Neuron (in vitro differentiated cells): ENCODE measurements around the gene SMYD3.

ENCODE experiments used
- H2AFZ ChIP-seq: one replicate; pipeline ENCODE4 v1.6.1; 2013; ENCODE audit warnings: low read depth, mild to moderate bottlenecking, inconsistent platforms, low read length, moderate library complexity
- H3K27me3 ChIP-seq: one replicate; pipeline ENCODE4 v1.6.1; 2013; ENCODE audit warnings: low read length; ENCODE audit not compliant: insufficient read depth
- H3K36me3 ChIP-seq: one replicate; pipeline ENCODE4 v1.6.1; 2013; ENCODE audit warnings: low read length; ENCODE audit not compliant: insufficient read depth
- H3K4me1 ChIP-seq: one replicate; pipeline ENCODE4 v1.6.1; 2013; ENCODE audit warnings: low read length; ENCODE audit not compliant: insufficient read depth
- H3K4me3 ChIP-seq: 2 replicates; pipeline ENCODE4 v1.5.1; 2013; ENCODE audit warnings: mild to moderate bottlenecking, low read length, moderate library complexity
- H3K9me3 ChIP-seq: one replicate; pipeline ENCODE4 v1.6.1; 2013; ENCODE audit warnings: low read length

SMYD3 gene

GRCh38 chr1:245800901-245801605, 706.0 kb downstream of the SMYD3 start:
- H3K4me3 ChIP-seq: no peak overlapping the region
- no peaks in the 10 kb centered on the region for H3K36me3 ChIP-seq
- no peak overlapping the region for H2AFZ ChIP-seq
- H3K27me3 ChIP-seq: no peaks in the 10 kb centered on the region
- H3K4me1 ChIP-seq: no peaks in the 10 kb centered on the region
- no peaks in the 10 kb centered on the region for H3K9me3 ChIP-seq

- Histone ChIP-seq H3K36me3 (no peaks in the 10 kb centered on the region), H3K27me3 (no peaks in the 10 kb centered on the region), H3K4me3 (no peak overlapping the region), H3K4me1 (no peaks in the 10 kb centered on the region), H3K9me3 (no peaks in the 10 kb centered on the region), H2AFZ (no peak overlapping the region)
These were observed 708.7 kb downstream of the SMYD3 start for GRCh38 chr1:245798349-245798711.

- Histone ChIP-seq H3K36me3 (no peaks in the 10 kb centered on the region), H3K9me3 (no peaks in the 10 kb centered on the region), H3K27me3 (no peaks in the 10 kb centered on the region)
These were observed 709.3 kb downstream of the SMYD3 start for GRCh38 chr1:245797592-245798348.

GRCh38 chr1:245791410-245792312, 715.4 kb downstream of the SMYD3 start:
- Histone ChIP-seq H3K4me3 (no peak overlapping the region), H3K9me3 (no peaks in the 10 kb centered on the region)

More at GRCh38 chr1:245797592-245798348, 709.3 kb downstream of the SMYD3 start:
- Histone ChIP-seq H3K4me1 (no peaks in the 10 kb centered on the region), H3K4me3 (no peak overlapping the region), H2AFZ (no peak overlapping the region)

GRCh38 chr1:245790441-245790840, 716.6 kb downstream of the SMYD3 start:
- Histone ChIP-seq H2AFZ (no peak overlapping the region), H3K9me3 (no peaks in the 10 kb centered on the region), H3K36me3 (no peaks in the 10 kb centered on the region), H3K27me3 (no peaks in the 10 kb centered on the region), H3K4me3 (no peak overlapping the region), H3K4me1 (no peaks in the 10 kb centered on the region)

More at GRCh38 chr1:245791410-245792312, 715.4 kb downstream of the SMYD3 start:
- H3K4me1 ChIP-seq: no peaks in the 10 kb centered on the region
- no peaks in the 10 kb centered on the region for H3K27me3 ChIP-seq
- H3K36me3 ChIP-seq: no peaks in the 10 kb centered on the region
- no peak overlapping the region for H2AFZ ChIP-seq

- no peaks in the 10 kb centered on the region for H3K27me3 ChIP-seq
- no peak overlapping the region for H2AFZ ChIP-seq
- no peaks in the 10 kb centered on the region for H3K36me3 ChIP-seq
- H3K9me3 ChIP-seq: no peaks in the 10 kb centered on the region
- H3K4me1 ChIP-seq: no peaks in the 10 kb centered on the region
- no peak overlapping the region for H3K4me3 ChIP-seq
These were observed 718.2 kb downstream of the SMYD3 start for GRCh38 chr1:245788886-245789285.

GRCh38 chr1:245788269-245788668, 718.8 kb downstream of the SMYD3 start:
- Histone ChIP-seq H2AFZ (no peak overlapping the region), H3K36me3 (no peaks in the 10 kb centered on the region), H3K4me1 (no peaks in the 10 kb centered on the region), H3K27me3 (no peaks in the 10 kb centered on the region), H3K9me3 (no peaks in the 10 kb centered on the region), H3K4me3 (no peak overlapping the region)

- H3K36me3 ChIP-seq: no peaks in the 10 kb centered on the region
- no peaks in the 10 kb centered on the region for H3K4me1 ChIP-seq
- no peak overlapping the region for H3K4me3 ChIP-seq
- H2AFZ ChIP-seq: no peak overlapping the region
- no peaks in the 10 kb centered on the region for H3K27me3 ChIP-seq
- no peaks in the 10 kb centered on the region for H3K9me3 ChIP-seq
These were observed 720.1 kb downstream of the SMYD3 start for GRCh38 chr1:245786948-245787347.

- H3K36me3 ChIP-seq: no peaks in the 10 kb centered on the region
- peaks cover 3% of the 10 kb centered on the region for H3K4me1 ChIP-seq
- no peaks in the 10 kb centered on the region for H3K9me3 ChIP-seq
- no peak overlapping the region for H3K4me3 ChIP-seq
- no peaks in the 10 kb centered on the region for H3K27me3 ChIP-seq
- H2AFZ ChIP-seq: no peak overlapping the region
These were observed 727.0 kb downstream of the SMYD3 start for GRCh38 chr1:245779797-245780755.

- Histone ChIP-seq H2AFZ (no peak overlapping the region), H3K36me3 (no peaks in the 10 kb centered on the region), H3K4me1 (peaks cover 3% of the 10 kb centered on the region), H3K4me3 (no peak overlapping the region), H3K9me3 (no peaks in the 10 kb centered on the region), H3K27me3 (no peaks in the 10 kb centered on the region)
These were observed 729.3 kb downstream of the SMYD3 start for GRCh38 chr1:245777752-245778151.

- Histone ChIP-seq H3K36me3 (no peaks in the 10 kb centered on the region), H3K9me3 (no peaks in the 10 kb centered on the region), H3K4me1 (peaks cover 3% of the 10 kb centered on the region), H3K4me3 (no peak overlapping the region), H3K27me3 (no peaks in the 10 kb centered on the region), H2AFZ (no peak overlapping the region)
These were observed 730.3 kb downstream of the SMYD3 start for GRCh38 chr1:245776694-245777332.

- H2AFZ ChIP-seq: no peak overlapping the region
- no peaks in the 10 kb centered on the region for H3K36me3 ChIP-seq
- H3K4me1 ChIP-seq: peaks cover 3% of the 10 kb centered on the region
- no peak overlapping the region for H3K4me3 ChIP-seq
- H3K9me3 ChIP-seq: no peaks in the 10 kb centered on the region
- H3K27me3 ChIP-seq: no peaks in the 10 kb centered on the region
These were observed 730.9 kb downstream of the SMYD3 start for GRCh38 chr1:245776139-245776538.
